DMS53 (cell line): Measurements from ENCODE around the gene AIG1.

ENCODE experiments used
- DNase-seq: peaks from one replicate; lab custom pipeline; 2025; lab: John Stamatoyannopoulos, UW

Gene AIG1

GRCh38 chr6:143097224-143097795, 36.6 kb downstream of the AIG1 start:
- DNase-seq = no peak

- no peak for DNase-seq
These were observed 37.5 kb downstream of the AIG1 start for GRCh38 chr6:143098054-143098671.

GRCh38 chr6:143099647-143100046, 39.0 kb downstream of the AIG1 start:
- DNase-seq = no peak

GRCh38 chr6:143100429-143100828, 39.7 kb downstream of the AIG1 start:
- DNase-seq = no peak

- DNase-seq = no peak
These were observed 43.2 kb downstream of the AIG1 start for GRCh38 chr6:143103916-143104315.

- no peak for DNase-seq
These were observed 46.8 kb downstream of the AIG1 start for GRCh38 chr6:143107440-143107839.

- DNase-seq = no peak
These were observed 47.4 kb downstream of the AIG1 start for GRCh38 chr6:143107911-143108761.

- DNase-seq = no peak
These were observed 48.5 kb downstream of the AIG1 start for GRCh38 chr6:143109196-143109595.

- DNase-seq = no peak
These were observed 49.9 kb downstream of the AIG1 start for GRCh38 chr6:143110572-143110971.

- DNase-seq = no peak
These were observed 50.3 kb downstream of the AIG1 start for GRCh38 chr6:143110996-143111395.

GRCh38 chr6:143111443-143111842, 50.8 kb downstream of the AIG1 start:
- DNase-seq = peak; percentile 14

- no peak for DNase-seq
These were observed 51.5 kb downstream of the AIG1 start for GRCh38 chr6:143112084-143112768.

- DNase-seq = no peak
These were observed 52.1 kb downstream of the AIG1 start for GRCh38 chr6:143112837-143113236.

GRCh38 chr6:143115728-143116127, 55.0 kb downstream of the AIG1 start:
- no peak for DNase-seq

- no peak for DNase-seq
These were observed 56.4 kb downstream of the AIG1 start for GRCh38 chr6:143117108-143117507.

GRCh38 chr6:143119260-143119659, 58.6 kb downstream of the AIG1 start:
- no peak for DNase-seq

GRCh38 chr6:143123081-143123480, 62.4 kb downstream of the AIG1 start:
- no peak for DNase-seq

- DNase-seq = no peak
These were observed 63.3 kb downstream of the AIG1 start for GRCh38 chr6:143123941-143124340.

- DNase-seq = no peak
These were observed 64.8 kb downstream of the AIG1 start for GRCh38 chr6:143125455-143125854.

- DNase-seq = no peak
These were observed 65.3 kb downstream of the AIG1 start for GRCh38 chr6:143125864-143126573.

GRCh38 chr6:143126574-143126941, 65.9 kb downstream of the AIG1 start:
- no peak for DNase-seq
